Panc1 (cell line): ENCODE results near the gene RICTOR. TPM values are rescaled to one million over a fixed set of nuclear protein-coding genes. Genes with fewer than 3 reads are reported as not detected.
"Not testable (repeated sequence)": the region's sequence is repeated elsewhere in the genome, so short reads cannot be mapped to it uniquely, and the experiment has no call there.

Experiments used
- ATAC-seq: fragments of 200-7000 bp; cut with Tn5 transposase; 2 replicates; pipeline ENCODE4 v1.9.1; 2020; ENCODE audit warnings: mild to moderate bottlenecking, moderate library complexity
- BruUV-seq: library from RNA; stranded (reverse); fragments of 400-500 nt; replicated peaks from 2 replicates; lab custom pipeline; 2021; lab: Mats Ljungman, UMichigan
- CTCF ChIA-PET: fragments of 300-600 bp; sonication (Branson Sonifier 250); formaldehyde crosslinking; loops from one replicate; lab custom pipeline; 2022; ENCODE audit warnings: antibody characterized with exemption; lab: Charles Lee
- POLR2A ChIA-PET: fragments of 300-600 bp; sonication (Branson Sonifier 250); formaldehyde crosslinking; loops from one replicate; lab custom pipeline; 2022; ENCODE audit warnings: antibody characterized with exemption; lab: Charles Lee
- DNase-seq: peaks from one replicate; pipeline ENCODE4 v3.0.0-alpha.2; 2010; ENCODE audit warnings: low read depth, low spot score
- H3K27ac ChIP-seq: 2 replicates; pipeline ENCODE4 v1.5.1; 2011; ENCODE audit warnings: mild to moderate bottlenecking, low read length, inconsistent platforms
- H3K27me3 ChIP-seq: fragments of 200-500 bp; sonication (Bioruptor generic); 2 replicates; pipeline ENCODE4 v1.6.0; 2014; ENCODE audit warnings: low read length, inconsistent platforms; ENCODE audit not compliant: control insufficient read depth, insufficient read depth
- H3K36me3 ChIP-seq: fragments of 200-500 bp; sonication (Bioruptor generic); 2 replicates; pipeline ENCODE4 v1.5.1; 2014; ENCODE audit warnings: inconsistent platforms, mild to moderate bottlenecking, low read length, moderate library complexity; ENCODE audit not compliant: control insufficient read depth, insufficient read depth
- H3K4me1 ChIP-seq: 2 replicates; pipeline ENCODE4 v1.5.1; 2011; ENCODE audit warnings: inconsistent platforms, mild to moderate bottlenecking, low read length, moderate library complexity; ENCODE audit not compliant: control insufficient read depth, insufficient read depth
- H3K4me3 ChIP-seq, 2 experiments: 2 replicates each; pipeline ENCODE4 v1.5.1; 2011 to 2012; ENCODE audit warnings: low read depth in 2 of 2, low read length in 2 of 2, mild to moderate bottlenecking in 2 of 2, inconsistent platforms in 1 of 2, moderate library complexity in 1 of 2
- H3K9me3 ChIP-seq: fragments of 200-500 bp; sonication (Bioruptor generic); 2 replicates; pipeline ENCODE4 v1.5.1; 2014; ENCODE audit warnings: low read depth, mild to moderate bottlenecking, inconsistent platforms, low read length, moderate library complexity; ENCODE audit not compliant: control insufficient read depth, insufficient read depth
- POLR2AphosphoS5 ChIP-seq: IDR thresholded peaks from 2 replicates; pipeline ENCODE4 v1.6.1; 2012; ENCODE audit warnings: mild to moderate bottlenecking, low read depth, low read length, moderate library complexity
- REST ChIP-seq, 2 experiments: IDR thresholded peaks; 2 replicates each; pipeline ENCODE4 v1.6.1; 2011 to 2012; ENCODE audit warnings: low read depth in 2 of 2, control low read depth in 1 of 2, low read length in 1 of 2, mild to moderate bottlenecking in 1 of 2, moderate library complexity in 1 of 2; ENCODE audit not compliant: insufficient read depth in 1 of 2
- SIN3A ChIP-seq: IDR thresholded peaks from 2 replicates; pipeline ENCODE4 v1.6.1; 2012; ENCODE audit warnings: low read depth, mild to moderate bottlenecking, low read length, moderate library complexity, borderline replicate concordance; ENCODE audit not compliant: insufficient read depth
- TCF7L2 ChIP-seq: IDR thresholded peaks from 2 replicates; pipeline ENCODE4 v1.6.1; 2011; ENCODE audit warnings: mild to moderate bottlenecking, low read depth, low read length, inconsistent platforms
- in situ Hi-C: cut with HindIII; loops from 2 replicates; pipeline ENCODE4 v1.10.0; 2016; ENCODE audit warnings: low sequenced_read_pairs, low pct_unique_long_range_greater_than_20kb
- intact Hi-C: fragments of 100-400 bp; cut with micrococcal nuclease; formaldehyde crosslinking; loops from one replicate; pipeline ENCODE4 v1.10.0; 2022; ENCODE audit not compliant: unreplicated experiment
- total RNA-seq: library from RNA; stranded (reverse); gene quantifications from one replicate; pipeline ENCODE4 v1.2.1, GENCODE V29; 2021; ENCODE audit not compliant: unreplicated experiment
- TF ChIP-seq, protein P1 (sequence below): fragments of 450-650 bp; IDR thresholded peaks from 2 replicates; pipeline ENCODE4 v1.5.1; 2017; ENCODE audit warnings: mild to moderate bottlenecking

Gene RICTOR
- total RNA-seq, 1 experiment from 2014 or later, result 21.3 TPM

DNA sequence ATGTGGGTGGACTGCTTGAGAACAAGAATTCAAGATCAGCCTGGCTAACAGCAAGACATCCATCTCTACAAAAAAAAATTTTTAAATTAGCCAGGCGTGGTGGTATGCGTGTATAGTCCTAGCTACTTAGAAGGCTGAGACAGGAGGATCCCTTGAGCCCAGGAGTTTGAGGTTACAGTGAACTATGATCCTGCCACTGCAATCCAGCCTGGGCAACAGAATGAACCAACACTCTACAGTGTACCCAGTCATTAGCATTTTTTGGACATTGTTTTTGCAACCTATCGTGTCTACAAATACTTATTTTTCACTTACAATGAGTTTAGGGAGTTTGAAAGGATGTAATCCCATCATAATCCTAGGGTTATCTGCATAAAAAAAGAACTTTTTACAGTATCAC lies 22.1 kb downstream of the RICTOR start:
- Histone ChIP-seq H3K27me3 (no peaks in the 10 kb centered on the region), H3K4me1 (no peaks in the 10 kb centered on the region), H3K9me3 (no peaks in the 10 kb centered on the region), H3K36me3 (no peaks in the 10 kb centered on the region), H3K27ac (no peak overlapping the region), H3K4me3 (no peak overlapping the region)
- ATAC-seq (no peak), DNase-seq (no peak)
- ChIA-PET POLR2A (no interaction called here), CTCF (no interaction called here)
- in situ Hi-C loops, result no loop called here
- no peak for TF ChIP-seq POLR2AphosphoS5
- no TSS peak for BruUV-seq
- intact Hi-C loops, result no loop called here

DNA sequence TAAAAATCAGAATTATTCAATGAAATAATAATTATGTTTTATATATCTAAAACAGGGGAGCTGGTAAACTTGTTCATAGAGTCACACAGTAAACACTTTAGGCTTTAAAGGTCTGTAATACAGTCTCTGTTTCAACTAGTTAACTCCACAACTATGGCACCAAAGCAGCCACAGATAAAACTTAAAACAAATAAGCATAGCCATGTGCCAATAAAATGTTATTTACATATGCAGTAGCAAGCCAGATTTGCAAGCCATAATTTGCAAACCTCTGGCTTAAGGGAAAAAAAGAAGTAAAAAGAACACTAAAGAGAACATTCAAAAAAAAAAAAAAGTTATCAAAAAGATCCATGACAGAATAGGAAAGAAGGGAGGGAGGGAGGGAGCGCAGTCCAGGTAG lies 24.9 kb downstream of the RICTOR start:
- in situ Hi-C loops, result no loop called here
- TF ChIP-seq SIN3A, result no peak
- H3K4me3 ChIP-seq, result no peak overlapping the region
- H3K4me1 ChIP-seq, result no peaks in the 10 kb centered on the region
- DNase-seq (no peak), ATAC-seq (no peak)
- no peaks in the 10 kb centered on the region for H3K36me3 ChIP-seq
- ChIA-PET POLR2A (no interaction called here), CTCF (no interaction called here)
- BruUV-seq, result no TSS peak
- no peaks in the 10 kb centered on the region for H3K9me3 ChIP-seq
- no peaks in the 10 kb centered on the region for H3K27me3 ChIP-seq
- H3K27ac ChIP-seq, result no peak overlapping the region
- intact Hi-C loops, result no loop called here

- H3K27me3 ChIP-seq, result no peaks in the 10 kb centered on the region
- CTCF ChIA-PET, result no interaction called here
- DNase-seq, result no peak
- BruUV-seq, result no TSS peak
- H3K4me1 ChIP-seq, result no peaks in the 10 kb centered on the region
- ATAC-seq, result no peak
- no peak overlapping the region for H3K4me3 ChIP-seq
- no peaks in the 10 kb centered on the region for H3K9me3 ChIP-seq
- no peaks in the 10 kb centered on the region for H3K36me3 ChIP-seq
- POLR2A ChIA-PET, result no interaction called here
- no peak overlapping the region for H3K27ac ChIP-seq
- intact Hi-C loops, result no loop called here
- in situ Hi-C loops, result no loop called here
- TF ChIP-seq, protein P1, sequence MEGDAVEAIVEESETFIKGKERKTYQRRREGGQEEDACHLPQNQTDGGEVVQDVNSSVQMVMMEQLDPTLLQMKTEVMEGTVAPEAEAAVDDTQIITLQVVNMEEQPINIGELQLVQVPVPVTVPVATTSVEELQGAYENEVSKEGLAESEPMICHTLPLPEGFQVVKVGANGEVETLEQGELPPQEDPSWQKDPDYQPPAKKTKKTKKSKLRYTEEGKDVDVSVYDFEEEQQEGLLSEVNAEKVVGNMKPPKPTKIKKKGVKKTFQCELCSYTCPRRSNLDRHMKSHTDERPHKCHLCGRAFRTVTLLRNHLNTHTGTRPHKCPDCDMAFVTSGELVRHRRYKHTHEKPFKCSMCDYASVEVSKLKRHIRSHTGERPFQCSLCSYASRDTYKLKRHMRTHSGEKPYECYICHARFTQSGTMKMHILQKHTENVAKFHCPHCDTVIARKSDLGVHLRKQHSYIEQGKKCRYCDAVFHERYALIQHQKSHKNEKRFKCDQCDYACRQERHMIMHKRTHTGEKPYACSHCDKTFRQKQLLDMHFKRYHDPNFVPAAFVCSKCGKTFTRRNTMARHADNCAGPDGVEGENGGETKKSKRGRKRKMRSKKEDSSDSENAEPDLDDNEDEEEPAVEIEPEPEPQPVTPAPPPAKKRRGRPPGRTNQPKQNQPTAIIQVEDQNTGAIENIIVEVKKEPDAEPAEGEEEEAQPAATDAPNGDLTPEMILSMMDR, result no peak
These were observed 33.3 kb downstream of the RICTOR start for GRCh38 chr5:39040875-39041274.

DNA sequence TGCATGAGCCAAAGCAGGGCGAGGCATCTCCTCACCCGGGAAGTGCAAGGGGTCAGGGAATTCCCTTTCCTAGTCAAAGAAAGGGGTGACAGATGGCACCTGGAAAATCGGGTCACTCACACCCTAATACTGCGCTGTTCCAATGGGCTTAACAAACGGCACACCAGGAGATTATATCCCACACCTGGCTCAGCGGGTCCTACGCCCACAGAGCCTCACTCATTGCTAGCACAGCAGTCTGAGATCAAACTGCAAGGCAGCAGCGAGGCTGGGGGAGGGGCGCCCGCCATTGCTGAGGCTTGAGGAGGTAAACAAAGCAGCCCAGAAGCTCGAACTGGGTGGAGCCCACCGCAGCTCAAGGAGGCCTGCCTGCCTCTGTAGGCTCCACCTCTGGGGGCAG lies 39.7 kb downstream of the RICTOR start:
- H3K27me3 ChIP-seq, H3K9me3 ChIP-seq, in situ Hi-C loops, H3K4me3 ChIP-seq, ATAC-seq, BruUV-seq, POLR2A ChIA-PET, intact Hi-C loops, H3K27ac ChIP-seq, H3K4me1 ChIP-seq, DNase-seq, CTCF ChIA-PET, H3K36me3 ChIP-seq: not testable (repeated sequence)

GRCh38 chr5:39031041-39031440 lies 43.2 kb downstream of the RICTOR start:
- ATAC-seq, result no peak
- BruUV-seq, result no TSS peak
- CTCF ChIA-PET, result no interaction called here
- TF ChIP-seq POLR2AphosphoS5, result no peak
- TF ChIP-seq REST (IDR thresholded peaks at IDR 0.05; ENCODE audit: insufficient read depth in 1 of 2, low read depth in 2 of 2, low read length in 1 of 2), result no peak
- TF ChIP-seq TCF7L2, result no peak
- TF ChIP-seq, protein P1, result no peak
- TF ChIP-seq SIN3A, result no peak
- Histone ChIP-seq H3K9me3 (peaks cover 4% of the 10 kb centered on the region; the same call in 1 of the 2 replicates), H3K27me3 (no peaks in the 10 kb centered on the region), H3K4me3 (no peak overlapping the region), H3K4me1 (no peaks in the 10 kb centered on the region; the same call in 1 of the 2 replicates), H3K36me3 (no peaks in the 10 kb centered on the region), H3K27ac (no peak overlapping the region)
- no peak for DNase-seq
- in situ Hi-C loops, result no loop called here
- POLR2A ChIA-PET, result no interaction called here
- intact Hi-C loops, result no loop called here
